Lower leg skin (tissue), 3 donors: Measurements from ENCODE around the gene NAALADL1.

Source experiments
- POLR2A ChIP-seq, 2 donors: fragments of 450-650 bp; IDR thresholded peaks; one replicate each; pipeline ENCODE4 v1.6.1; 2016 to 2017; ENCODE audit warnings: antibody characterized with exemption in 2 of 2, mild to moderate bottlenecking in 1 of 2, moderate library complexity in 1 of 2
- TF ChIP-seq, protein P1 (sequence below), 3 donors: fragments of 450-650 bp; IDR thresholded peaks; one replicate each; pipeline ENCODE4 v1.5.1; 2016; ENCODE audit warnings: antibody characterized with exemption in 3 of 3, mild to moderate bottlenecking in 3 of 3, moderate library complexity in 2 of 3

DNA sequence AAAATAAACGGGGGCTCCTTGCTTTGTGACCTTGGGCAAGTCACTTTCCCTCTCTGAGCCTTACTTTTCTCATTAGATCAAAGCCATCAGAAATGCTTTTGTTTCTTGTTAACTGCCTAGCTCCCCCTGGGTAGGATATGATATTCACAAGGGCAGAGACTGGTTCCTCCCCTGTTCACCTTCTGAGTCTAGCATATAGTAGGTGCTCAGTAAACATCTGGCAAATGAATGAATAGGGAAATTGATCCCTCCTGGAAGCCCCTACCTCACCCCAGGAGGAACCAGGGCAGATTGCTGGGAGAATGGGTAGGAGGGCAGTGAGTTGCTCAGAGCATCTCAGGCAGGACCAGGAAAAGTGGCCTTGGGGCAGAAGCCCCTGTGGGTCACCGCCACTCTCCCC is 23.9 kb downstream of the NAALADL1 start:
- TF ChIP-seq, protein P1, sequence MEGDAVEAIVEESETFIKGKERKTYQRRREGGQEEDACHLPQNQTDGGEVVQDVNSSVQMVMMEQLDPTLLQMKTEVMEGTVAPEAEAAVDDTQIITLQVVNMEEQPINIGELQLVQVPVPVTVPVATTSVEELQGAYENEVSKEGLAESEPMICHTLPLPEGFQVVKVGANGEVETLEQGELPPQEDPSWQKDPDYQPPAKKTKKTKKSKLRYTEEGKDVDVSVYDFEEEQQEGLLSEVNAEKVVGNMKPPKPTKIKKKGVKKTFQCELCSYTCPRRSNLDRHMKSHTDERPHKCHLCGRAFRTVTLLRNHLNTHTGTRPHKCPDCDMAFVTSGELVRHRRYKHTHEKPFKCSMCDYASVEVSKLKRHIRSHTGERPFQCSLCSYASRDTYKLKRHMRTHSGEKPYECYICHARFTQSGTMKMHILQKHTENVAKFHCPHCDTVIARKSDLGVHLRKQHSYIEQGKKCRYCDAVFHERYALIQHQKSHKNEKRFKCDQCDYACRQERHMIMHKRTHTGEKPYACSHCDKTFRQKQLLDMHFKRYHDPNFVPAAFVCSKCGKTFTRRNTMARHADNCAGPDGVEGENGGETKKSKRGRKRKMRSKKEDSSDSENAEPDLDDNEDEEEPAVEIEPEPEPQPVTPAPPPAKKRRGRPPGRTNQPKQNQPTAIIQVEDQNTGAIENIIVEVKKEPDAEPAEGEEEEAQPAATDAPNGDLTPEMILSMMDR (IDR thresholded peaks at IDR 0.05): no peak
- TF ChIP-seq POLR2A (IDR thresholded peaks at IDR 0.05): no peak
